ENCODE results near the gene OTOL1. TPM values are rescaled to one million over a fixed set of nuclear protein-coding genes. Genes with fewer than 3 reads are reported as not detected.

The OTOL1 gene
- total RNA-seq, 4 donors from 2014 or later: not detected

- Histone ChIP-seq H3K36me3 (no peaks in the 10 kb centered on the region), H3K4me3 (no peak overlapping the region), H3K27ac (no peak overlapping the region), H3K27me3 (no peaks in the 10 kb centered on the region), H3K4me1 (no peaks in the 10 kb centered on the region), H3K9me3 (no peaks in the 10 kb centered on the region)
- no peak for TF ChIP-seq EP300 (IDR thresholded peaks at IDR 0.05)
- no peak for TF ChIP-seq POLR2A (IDR thresholded peaks at IDR 0.05)
- TF ChIP-seq, protein P1, sequence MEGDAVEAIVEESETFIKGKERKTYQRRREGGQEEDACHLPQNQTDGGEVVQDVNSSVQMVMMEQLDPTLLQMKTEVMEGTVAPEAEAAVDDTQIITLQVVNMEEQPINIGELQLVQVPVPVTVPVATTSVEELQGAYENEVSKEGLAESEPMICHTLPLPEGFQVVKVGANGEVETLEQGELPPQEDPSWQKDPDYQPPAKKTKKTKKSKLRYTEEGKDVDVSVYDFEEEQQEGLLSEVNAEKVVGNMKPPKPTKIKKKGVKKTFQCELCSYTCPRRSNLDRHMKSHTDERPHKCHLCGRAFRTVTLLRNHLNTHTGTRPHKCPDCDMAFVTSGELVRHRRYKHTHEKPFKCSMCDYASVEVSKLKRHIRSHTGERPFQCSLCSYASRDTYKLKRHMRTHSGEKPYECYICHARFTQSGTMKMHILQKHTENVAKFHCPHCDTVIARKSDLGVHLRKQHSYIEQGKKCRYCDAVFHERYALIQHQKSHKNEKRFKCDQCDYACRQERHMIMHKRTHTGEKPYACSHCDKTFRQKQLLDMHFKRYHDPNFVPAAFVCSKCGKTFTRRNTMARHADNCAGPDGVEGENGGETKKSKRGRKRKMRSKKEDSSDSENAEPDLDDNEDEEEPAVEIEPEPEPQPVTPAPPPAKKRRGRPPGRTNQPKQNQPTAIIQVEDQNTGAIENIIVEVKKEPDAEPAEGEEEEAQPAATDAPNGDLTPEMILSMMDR (IDR thresholded peaks at IDR 0.05): no peak
- TF ChIP-seq POLR2AphosphoS5 (IDR thresholded peaks at IDR 0.05): no peak
- no peak for DNase-seq (ENCODE audit: low spot score in 2 of 2)
- 90% methylated on average over 1 of the region's 1 CpG for WGBS
These were observed 55.1 kb downstream of the OTOL1 start for GRCh38 chr3:161551697-161552096.

- H3K27ac ChIP-seq: no peak overlapping the region
- no peaks in the 10 kb centered on the region for H3K36me3 ChIP-seq
- TF ChIP-seq POLR2AphosphoS5 (IDR thresholded peaks at IDR 0.05): no peak
- no peak for TF ChIP-seq POLR2A (IDR thresholded peaks at IDR 0.05)
- TF ChIP-seq, protein P1 (IDR thresholded peaks at IDR 0.05): no peak
- no peak for TF ChIP-seq EP300 (IDR thresholded peaks at IDR 0.05)
- no peak overlapping the region for H3K4me3 ChIP-seq
- DNase-seq (ENCODE audit: low spot score in 2 of 2): no peak
- H3K4me1 ChIP-seq: no peaks in the 10 kb centered on the region
- no peaks in the 10 kb centered on the region for H3K27me3 ChIP-seq
- no peaks in the 10 kb centered on the region for H3K9me3 ChIP-seq
- WGBS: 54% methylated on average over 6 of the region's 6 CpGs
These were observed 56.5 kb downstream of the OTOL1 start for GRCh38 chr3:161552984-161553560.

Other genes with a start within 250 kb of the OTOL1 start
- gene SPTSSB, start 125.3 kb upstream of the OTOL1 start, total RNA-seq: 100 to 1,000 TPM in 1 of 4 donors, 10 to 100 TPM in 3; 46.1 to 140 (median 56.0) TPM

Measured in suprapubic skin (tissue), 4 donors.